SH-SY5Y (cell line): ENCODE results near the gene MMS19.

Source experiments
- GATA2 ChIP-seq: IDR thresholded peaks from 2 replicates; pipeline ENCODE4 v1.6.1; 2011; ENCODE audit warnings: mild to moderate bottlenecking, low read depth, low read length
- GATA3 ChIP-seq: IDR thresholded peaks from 2 replicates; pipeline ENCODE4 v1.6.1; 2011; ENCODE audit warnings: low read depth, mild to moderate bottlenecking, low read length, moderate library complexity

MMS19 gene

DNA sequence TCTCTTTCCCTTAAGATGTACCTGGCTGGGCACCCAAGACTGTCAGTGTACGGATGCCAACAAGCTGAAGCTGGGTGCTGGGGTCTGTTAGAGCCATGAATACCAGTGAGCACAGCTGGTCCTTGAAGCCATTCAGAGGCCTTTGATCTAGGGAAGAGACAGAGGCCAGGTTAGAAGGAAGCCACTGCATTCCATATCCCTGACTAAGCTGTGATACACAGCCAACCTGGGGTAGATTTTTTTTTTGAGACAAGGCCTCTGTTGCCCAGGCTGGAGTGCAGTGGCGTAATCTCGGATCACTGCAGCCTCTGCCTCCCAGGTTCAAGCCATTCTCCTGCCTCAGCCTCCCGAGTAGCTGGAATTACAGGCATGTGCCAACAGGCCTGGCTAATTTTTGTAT lies 31.5 kb downstream of the MMS19 start:
- no peak for TF ChIP-seq GATA3
- TF ChIP-seq GATA2, result no peak

DNA sequence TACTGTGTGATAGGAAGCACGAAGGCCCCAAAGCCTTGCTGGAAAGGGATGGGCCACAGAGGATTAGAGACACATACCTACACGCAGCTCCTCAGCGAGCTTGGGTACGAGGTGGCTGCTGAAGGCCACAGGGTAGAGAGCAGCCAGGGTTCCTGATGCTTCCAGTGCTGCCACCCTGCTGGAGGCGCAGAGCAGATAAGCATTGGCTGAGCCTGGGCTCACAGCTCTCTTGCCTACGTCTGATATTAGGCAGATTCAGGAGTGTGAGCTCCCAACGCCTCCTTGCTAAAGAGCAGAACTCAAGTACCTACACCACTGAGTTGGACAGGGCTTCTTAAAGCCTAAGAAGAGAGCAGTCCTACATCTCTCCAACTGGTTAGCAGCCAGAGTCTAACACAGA lies 32.2 kb downstream of the MMS19 start:
- TF ChIP-seq GATA3 (no peak), GATA2 (no peak)

DNA sequence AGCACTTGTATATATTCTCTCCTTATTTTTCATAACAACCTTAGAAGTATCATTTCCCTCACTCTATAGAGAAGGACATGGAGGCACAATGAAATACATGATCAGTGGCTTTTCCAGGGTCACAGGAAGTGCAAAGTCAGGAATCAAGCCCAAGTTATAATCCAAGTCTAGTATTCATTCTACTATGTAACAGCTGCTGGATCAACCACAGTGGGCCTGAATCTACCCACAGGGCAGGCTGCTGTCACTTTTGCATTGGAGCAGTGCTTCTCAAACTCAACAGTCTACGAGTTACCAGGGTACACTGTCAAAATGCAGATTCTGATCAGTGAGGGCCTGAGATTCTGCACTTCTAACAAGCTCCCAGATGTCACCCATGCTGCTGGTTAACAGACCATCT lies 34.0 kb downstream of the MMS19 start:
- TF ChIP-seq GATA3 (no peak), GATA2 (no peak)

DNA sequence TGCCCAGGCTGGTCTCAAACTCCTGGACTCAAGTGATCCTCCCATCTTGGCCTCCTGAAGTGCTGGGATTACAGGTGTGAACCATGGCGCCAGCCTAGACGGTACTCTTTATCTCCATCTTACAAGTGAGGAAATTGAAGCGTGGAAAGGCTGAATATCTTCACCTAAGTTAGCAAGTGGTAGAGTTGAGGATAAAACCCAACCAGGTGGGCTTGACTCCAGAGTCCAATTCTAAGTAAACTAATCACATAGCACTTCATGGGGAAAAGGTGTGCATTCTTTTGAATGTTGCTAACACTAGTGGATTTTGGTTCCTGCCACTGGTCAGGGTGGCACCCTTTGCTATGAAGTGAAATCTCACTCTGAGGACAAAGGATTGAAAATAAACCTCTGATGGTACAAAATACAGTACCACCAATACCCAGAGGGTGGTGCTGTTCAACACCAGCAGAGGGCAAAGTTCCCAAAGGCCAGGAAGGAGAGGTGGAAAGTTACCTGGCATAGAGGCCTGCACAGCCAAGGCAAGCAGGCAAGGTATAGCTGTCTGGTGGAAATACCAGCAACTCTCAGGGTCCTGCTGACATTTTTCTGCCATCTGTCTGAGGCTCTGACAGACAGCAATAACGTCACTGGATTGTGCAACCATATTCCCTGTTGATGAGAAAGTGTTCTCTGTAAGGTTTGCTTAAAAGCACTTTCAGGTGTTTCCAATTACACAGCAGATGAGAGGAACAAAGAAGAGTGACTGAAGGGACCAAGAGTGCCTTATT lies 34.7 kb downstream of the MMS19 start:
- no peak for TF ChIP-seq GATA3
- no peak for TF ChIP-seq GATA2

DNA sequence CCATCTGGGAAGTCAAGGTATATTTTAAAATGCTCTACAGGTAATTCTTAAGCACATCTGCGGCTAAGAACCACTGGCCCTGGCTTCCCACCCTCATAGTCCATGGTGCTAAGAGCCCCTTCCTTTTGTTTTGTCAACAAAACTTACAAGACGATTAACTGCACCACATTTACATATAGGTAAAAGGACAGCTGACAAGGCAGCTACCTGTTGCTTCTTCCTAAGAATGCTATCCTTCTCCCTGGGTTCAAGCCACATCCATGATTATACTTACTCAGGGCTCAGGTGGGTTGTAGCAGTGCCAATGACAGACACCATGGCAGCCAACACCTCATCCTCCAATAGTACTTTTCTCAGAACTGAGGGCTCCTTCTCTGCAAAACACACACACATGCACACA lies 35.9 kb downstream of the MMS19 start:
- no peak for TF ChIP-seq GATA3
- no peak for TF ChIP-seq GATA2

DNA sequence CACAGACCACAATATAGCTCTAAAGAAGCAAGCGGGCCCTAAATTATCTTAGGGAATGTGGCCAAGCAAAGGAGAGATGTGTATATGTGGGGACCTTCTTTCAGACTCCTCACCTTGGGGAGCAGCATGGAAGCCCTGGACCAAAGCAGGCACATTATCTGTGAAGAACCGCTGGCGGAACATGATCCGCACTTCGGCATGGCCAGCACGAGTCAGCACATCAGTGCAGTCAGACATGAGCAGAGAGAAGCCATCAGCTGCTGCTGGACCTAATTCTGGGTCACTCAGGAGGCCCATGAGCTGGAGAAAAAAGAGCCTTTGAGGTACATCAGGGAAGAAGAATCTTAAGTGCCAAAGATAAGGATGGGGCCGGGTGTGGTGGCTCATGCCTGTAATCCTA lies 38.3 kb downstream of the MMS19 start:
- TF ChIP-seq GATA2, result no peak
- no peak for TF ChIP-seq GATA3

DNA sequence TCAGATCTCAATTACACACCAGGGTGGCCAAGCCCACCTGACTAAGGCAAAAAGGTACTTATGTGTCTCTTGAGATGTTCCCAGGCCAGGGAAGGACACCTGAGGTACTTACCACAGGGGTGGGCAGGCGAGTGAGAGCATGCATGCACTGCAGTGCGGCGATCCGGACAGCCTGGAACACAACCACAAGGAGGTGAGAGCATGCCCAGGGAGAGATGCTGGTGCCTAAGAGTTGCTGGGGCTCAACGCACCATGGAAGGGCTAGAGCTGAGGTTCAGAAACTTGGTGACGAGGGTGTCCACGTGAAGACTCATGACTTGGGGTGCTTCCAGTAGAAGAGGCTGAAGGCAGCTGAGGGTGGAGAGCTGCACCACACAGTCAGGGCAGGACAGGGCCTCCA lies 39.1 kb downstream of the MMS19 start:
- TF ChIP-seq GATA3 (no peak), GATA2 (no peak)

DNA sequence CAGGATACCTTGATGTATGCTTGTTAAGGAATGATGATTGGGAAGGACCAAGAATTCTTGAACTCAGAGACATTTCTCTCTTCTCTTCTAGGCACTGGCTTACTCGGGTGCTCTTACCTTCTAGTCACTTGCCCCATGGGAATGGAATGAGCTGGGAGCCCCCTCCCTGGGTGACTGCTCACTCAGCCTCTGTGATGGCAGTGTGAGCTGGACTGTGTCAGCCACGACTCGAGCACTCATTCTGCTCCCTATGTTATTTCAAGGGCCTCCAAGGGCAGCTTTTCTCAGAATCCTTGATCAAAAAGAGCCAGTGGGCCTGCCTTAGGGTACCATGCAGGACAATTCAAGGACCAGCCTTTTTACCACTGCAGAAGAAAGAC lies 41.5 kb downstream of the MMS19 start:
- TF ChIP-seq GATA3 (no peak), GATA2 (no peak)

DNA sequence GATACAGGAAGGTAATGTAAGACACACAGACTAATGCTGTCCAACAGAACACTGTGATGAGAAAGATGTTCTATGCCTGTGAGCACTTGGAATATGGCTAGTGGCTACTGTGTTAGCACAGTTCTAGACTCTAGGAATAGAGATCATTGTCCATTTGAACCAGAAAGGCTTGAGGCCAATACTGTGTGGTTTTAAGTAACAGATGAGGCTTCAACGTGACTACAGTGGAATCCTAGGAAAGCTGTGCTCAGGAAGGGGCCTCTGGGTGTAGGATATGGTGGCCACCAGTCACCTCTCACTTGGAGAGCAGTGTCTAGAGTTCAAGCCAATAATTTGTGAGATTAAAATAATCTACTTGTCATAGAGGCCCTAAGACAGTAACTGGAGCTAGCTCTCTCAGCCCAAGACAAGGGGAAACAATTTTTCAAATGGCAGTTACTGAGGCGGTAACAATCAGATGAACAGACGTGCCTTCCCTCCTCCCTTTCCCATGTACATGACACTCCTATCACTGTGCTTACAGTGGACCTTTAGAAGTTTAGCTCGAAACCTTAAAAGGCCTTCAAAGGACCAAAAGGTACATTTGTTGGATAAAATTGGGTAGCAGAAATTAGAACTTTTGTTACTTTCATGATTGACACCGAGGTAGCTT lies 42.1 kb downstream of the MMS19 start:
- TF ChIP-seq GATA3 (no peak), GATA2 (no peak)

DNA sequence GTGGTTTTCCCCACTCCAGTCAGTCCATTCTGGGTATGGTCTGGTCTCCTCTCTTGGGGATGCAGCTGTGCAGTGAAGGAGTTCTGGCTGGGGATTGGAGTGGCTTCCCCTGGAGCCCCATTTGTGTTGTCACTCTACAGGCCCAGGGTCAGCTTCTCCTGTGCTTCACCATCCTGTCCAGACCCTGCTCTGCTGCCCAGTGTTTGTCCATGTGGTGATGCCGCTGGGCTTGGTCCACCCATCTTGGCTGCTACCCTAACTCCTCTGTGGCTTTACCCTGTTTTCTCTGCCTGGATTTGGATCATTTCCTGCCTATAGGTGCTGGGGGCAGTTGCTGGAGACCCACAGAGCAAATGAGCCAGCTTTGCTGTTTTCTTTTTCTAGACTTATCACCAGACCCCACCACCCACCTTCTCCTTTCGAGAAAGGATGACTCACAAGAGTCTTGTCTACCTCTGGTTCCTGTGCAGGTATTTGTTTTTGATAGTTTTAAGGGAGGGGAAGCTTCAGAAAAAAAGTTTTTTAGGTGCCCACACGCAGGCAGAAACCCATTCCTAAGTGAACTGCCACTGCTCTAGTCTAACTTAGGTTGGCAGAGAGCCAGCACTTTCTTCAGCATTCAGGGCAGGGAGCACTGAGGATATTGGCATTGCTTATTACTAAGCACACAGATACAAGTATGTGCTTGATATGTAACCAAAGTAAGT lies 43.7 kb downstream of the MMS19 start:
- TF ChIP-seq GATA3, result no peak
- TF ChIP-seq GATA2, result no peak

DNA sequence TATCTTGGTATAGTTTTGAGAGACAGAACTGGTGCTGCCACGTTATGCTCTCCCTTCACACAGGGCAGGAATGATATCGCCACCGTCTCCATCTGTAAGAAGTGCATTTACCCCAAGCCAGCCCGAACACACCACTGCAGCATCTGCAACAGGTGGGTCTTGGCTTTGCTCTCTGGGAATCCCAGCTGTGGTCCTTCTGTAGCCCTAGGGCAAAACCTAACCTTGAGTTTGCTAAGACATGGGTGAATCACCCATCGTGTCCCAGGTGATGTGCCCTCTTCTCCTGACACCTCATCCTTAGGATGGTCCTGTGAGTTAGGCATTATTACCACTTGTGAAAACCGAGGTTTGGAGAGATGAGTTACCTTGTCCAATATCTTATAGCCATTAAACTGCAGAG lies 45.9 kb downstream of the MMS19 start:
- TF ChIP-seq GATA2, result no peak

DNA sequence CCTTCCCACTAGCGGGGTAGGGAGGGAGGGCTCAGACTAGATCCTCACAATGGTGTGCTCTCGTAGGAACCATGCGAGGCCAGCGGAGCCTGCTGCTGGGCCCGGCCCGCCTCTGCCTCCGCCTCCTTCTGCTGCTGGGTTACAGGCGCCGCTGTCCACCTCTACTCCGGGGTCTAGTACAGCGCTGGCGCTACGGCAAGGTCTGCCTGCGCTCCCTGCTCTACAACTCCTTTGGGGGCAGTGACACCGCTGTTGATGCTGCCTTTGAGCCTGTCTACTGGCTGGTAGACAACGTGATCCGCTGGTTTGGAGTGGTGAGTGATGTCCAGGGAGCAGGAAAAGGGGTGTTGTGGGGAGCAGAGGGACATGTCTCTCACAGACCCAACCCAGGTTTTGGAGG lies 46.6 kb downstream of the MMS19 start:
- TF ChIP-seq GATA2 (no peak), GATA3 (no peak)

DNA sequence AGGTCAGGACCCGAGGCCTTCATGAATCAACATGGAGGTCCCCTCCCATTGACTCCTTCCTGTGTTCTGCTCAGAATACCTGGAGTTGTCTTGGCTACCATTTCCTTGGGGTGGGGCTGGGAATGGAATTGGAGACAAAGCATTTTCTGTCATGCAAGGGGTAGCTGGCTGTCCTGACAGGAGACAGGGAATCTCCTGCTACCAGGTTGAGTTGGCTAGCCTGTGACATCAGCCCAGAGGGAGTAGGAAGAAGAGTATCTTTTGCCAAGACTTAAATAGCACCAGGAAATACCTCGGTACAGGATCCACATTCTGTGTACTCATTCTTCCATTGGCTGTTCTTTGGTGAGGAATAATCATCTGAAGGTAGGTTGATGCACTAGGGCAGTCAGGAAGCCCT lies 47.4 kb downstream of the MMS19 start:
- TF ChIP-seq GATA3 (no peak), GATA2 (no peak)

DNA sequence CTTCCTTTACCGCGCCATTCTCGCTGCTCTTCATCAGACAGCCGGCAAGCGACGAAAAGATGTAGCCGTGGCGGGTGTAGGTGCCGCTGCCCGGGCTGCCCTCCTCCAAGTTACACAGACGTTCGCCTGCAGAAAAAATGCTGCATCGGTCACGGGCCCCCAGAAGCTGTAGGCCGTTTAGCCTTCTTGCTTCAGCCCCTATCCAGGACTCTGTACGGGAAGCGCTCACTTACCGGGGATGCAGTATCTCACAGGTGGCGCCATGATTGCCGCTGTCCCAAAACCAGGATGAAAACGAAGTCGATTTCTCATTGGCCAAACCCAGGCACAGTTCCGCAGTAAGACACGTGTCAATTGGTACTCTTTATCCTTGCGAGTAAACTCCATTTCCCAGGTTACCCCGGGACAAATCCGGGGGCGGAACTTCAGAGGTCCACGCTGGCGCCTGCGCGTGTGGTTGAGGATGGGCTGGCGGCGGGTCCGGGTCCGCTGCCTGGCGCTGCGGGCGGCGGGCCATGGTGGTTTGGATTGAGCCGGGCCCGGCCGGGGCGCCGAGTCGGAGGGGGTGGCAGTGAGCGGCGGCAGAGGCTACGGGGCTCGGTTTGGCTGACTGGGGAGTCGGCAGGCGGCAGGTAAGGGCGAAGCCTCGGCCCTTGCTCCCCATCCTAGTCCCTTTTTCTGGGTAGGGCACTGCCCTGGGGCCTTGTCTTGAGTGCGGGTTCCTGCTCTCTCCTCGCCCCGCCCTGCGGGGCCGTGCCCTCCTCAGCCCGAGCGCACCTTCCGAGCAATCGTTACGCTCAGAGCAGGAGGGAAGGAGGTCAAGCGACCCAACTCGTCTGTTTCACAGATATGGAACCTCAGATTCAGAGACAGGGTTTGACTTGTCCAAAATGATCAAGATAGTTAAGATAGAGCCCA lies 52.2 kb downstream of the MMS19 start, which contains the start of the genes EXOSC1 and ZDHHC16:
Gene EXOSC1, minus strand, starts transcription at position 285 of the 918 bp plus-strand sequence. Its CDS starts 21 bp downstream, at position 264.
Gene ZDHHC16, plus strand, starts transcription at position 454 of the 918 bp plus-strand sequence. CDS start 5,501 bp downstream, outside the sequence.
- no peak for TF ChIP-seq GATA2
- no peak for TF ChIP-seq GATA3
